Stomach (tissue), 9 donors: ENCODE data around the gene ANKS1B. TPM values are rescaled to one million over a fixed set of nuclear protein-coding genes. Genes with fewer than 3 reads are reported as not detected.

Experiments
- DNase-seq, 2 donors: peaks; one replicate each; pipeline versions ENCODE4 v3.0.0 to v3.0.0-alpha.2; 2013 to 2019
- H3K27ac ChIP-seq, 5 donors: fragments of 200-600 bp in 4 of 5; sonication (generic) in 4 of 5; one replicate each; pipeline ENCODE4 v1.5.1; 2013 to 2019; ENCODE audit warnings: mild to moderate bottlenecking in 1 of 5, moderate library complexity in 1 of 5
- H3K27me3 ChIP-seq, 3 donors: fragments of 200-600 bp; sonication (generic); one replicate each; pipeline ENCODE4 v1.5.1; 2017 to 2019; ENCODE audit warnings: mixed run types in 1 of 3
- H3K36me3 ChIP-seq, 4 donors: fragments of 200-600 bp; sonication (generic); 1 replicate in 3 of 4; 2 replicates in 1 of 4; pipeline ENCODE4 v1.5.1; 2016 to 2019
- H3K4me1 ChIP-seq, 4 donors: fragments of 200-600 bp; sonication (generic); one replicate each; pipeline ENCODE4 v1.5.1; 2016 to 2019
- H3K4me3 ChIP-seq, 4 donors: fragments of 200-600 bp; sonication (generic) in 3 of 4; one replicate each; pipeline ENCODE4 v1.5.1; 2016 to 2019; ENCODE audit warnings: mild to moderate bottlenecking in 1 of 4
- H3K9me3 ChIP-seq, 4 donors: fragments of 200-600 bp; sonication (generic); one replicate each; pipeline ENCODE4 v1.5.1; 2016 to 2019
- EP300 ChIP-seq: sonication (generic); formaldehyde crosslinking; IDR thresholded peaks from one replicate; pipeline ENCODE4 v1.6.1; 2017; ENCODE audit warnings: antibody characterized with exemption
- POLR2A ChIP-seq, 4 donors: fragments of 450-650 bp; IDR thresholded peaks; one replicate each; pipeline ENCODE4 v1.6.1; 2016; ENCODE audit warnings: antibody characterized with exemption in 4 of 4, control low read depth in 2 of 4, mild to moderate bottlenecking in 1 of 4, moderate library complexity in 1 of 4
- POLR2AphosphoS5 ChIP-seq, 3 donors: sonication (generic); formaldehyde crosslinking; IDR thresholded peaks; one replicate each; pipeline ENCODE4 v1.6.1; 2016; ENCODE audit warnings: antibody characterized with exemption in 3 of 3
- WGBS, 5 donors: extraction: QIAGEN DNeasy Blood & Tissue Kit in 3 of 5; methylation state at CpG; one replicate each; pipeline versions ENCODE4 v1.1.5 to v1.1.7; 2013 to 2018; 5-methylcytosine and 5-hydroxymethylcytosine counted together
- intact Hi-C: fragments of 100-400 bp; cut with DNase I; formaldehyde crosslinking; loops from one replicate; pipeline ENCODE4 v1.15.1; 2023; ENCODE audit warnings: low total_unique reads
- polyA plus RNA-seq, 3 donors: library from polyadenylated mRNA; stranded (reverse); fragments of 200-250 nt; gene quantifications; one replicate each; pipeline ENCODE4 v1.2.3, GENCODE V29; 2013
- total RNA-seq, 5 donors: library from RNA; depleted of rRNA; stranded (reverse); fragments of >200 nt; gene quantifications; one replicate each; pipeline versions ENCODE4 v1.1.0 to v1.2.3, GENCODE V29; 2014 to 2016
- TF ChIP-seq, protein P1 (sequence below), 7 experiments: fragments of 450-650 bp in 4 of 7; fragments of 200-600 bp in 3 of 7; sonication (generic) in 3 of 7; IDR thresholded peaks; one replicate each; pipeline ENCODE4 v1.5.1; 2016 to 2019; ENCODE audit warnings: antibody characterized with exemption in 7 of 7, control low read depth in 2 of 7, mild to moderate bottlenecking in 1 of 7
- donor health status: healthy with polysubstance abuse.
- donor health status: Bipolar disorder and iron deficiency.
- donor health status: healthy.

ANKS1B gene
- total and polyA plus RNA-seq, 8 donors, result 0.73 to 26.8 (median 2.2) TPM; not detected in 2

DNA sequence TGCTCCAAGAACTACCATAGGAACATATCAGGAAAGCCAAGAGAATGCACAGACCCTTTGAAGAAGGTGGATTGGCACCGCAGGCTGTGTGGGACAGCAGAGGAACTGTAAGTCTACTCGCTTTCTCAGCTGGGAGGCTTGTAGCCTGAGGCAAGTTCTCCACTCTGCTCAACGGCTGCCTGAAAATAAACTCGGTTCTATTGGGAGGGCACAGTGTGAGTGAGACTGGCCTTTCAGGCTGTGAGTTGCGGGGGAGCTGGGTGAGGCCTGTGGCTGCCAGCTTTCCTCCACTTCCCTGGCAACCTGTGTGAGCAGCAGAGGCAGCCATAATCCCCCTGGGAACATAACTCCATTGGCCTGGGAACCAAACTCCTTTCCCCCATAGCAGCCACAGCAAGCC is 132.1 kb downstream of the ANKS1B start:
- 81 to 88% (median 84%) methylated on average over 5 of the region's 5 CpGs for WGBS, 5 donors
- Histone ChIP-seq H3K36me3 (no peaks in the 10 kb centered on the region), H3K27me3 (no peaks in the 10 kb centered on the region), H3K9me3 (no peaks in the 10 kb centered on the region), H3K4me3 (no peak overlapping the region), H3K27ac (no peak overlapping the region), H3K4me1 (no peaks in the 10 kb centered on the region)
- no peak for TF ChIP-seq EP300
- TF ChIP-seq, protein P1, sequence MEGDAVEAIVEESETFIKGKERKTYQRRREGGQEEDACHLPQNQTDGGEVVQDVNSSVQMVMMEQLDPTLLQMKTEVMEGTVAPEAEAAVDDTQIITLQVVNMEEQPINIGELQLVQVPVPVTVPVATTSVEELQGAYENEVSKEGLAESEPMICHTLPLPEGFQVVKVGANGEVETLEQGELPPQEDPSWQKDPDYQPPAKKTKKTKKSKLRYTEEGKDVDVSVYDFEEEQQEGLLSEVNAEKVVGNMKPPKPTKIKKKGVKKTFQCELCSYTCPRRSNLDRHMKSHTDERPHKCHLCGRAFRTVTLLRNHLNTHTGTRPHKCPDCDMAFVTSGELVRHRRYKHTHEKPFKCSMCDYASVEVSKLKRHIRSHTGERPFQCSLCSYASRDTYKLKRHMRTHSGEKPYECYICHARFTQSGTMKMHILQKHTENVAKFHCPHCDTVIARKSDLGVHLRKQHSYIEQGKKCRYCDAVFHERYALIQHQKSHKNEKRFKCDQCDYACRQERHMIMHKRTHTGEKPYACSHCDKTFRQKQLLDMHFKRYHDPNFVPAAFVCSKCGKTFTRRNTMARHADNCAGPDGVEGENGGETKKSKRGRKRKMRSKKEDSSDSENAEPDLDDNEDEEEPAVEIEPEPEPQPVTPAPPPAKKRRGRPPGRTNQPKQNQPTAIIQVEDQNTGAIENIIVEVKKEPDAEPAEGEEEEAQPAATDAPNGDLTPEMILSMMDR (IDR thresholded peaks at IDR 0.05), result no peak
- no peak for TF ChIP-seq POLR2AphosphoS5 (IDR thresholded peaks at IDR 0.05)
- no peak for TF ChIP-seq POLR2A (IDR thresholded peaks at IDR 0.05)
- no peak for DNase-seq
- intact Hi-C loops, result no loop called here

- Histone ChIP-seq H3K4me1 (no peaks in the 10 kb centered on the region), H3K4me3 (no peak overlapping the region), H3K27me3 (no peaks in the 10 kb centered on the region), H3K36me3 (no peaks in the 10 kb centered on the region), H3K27ac (no peak overlapping the region), H3K9me3 (no peaks in the 10 kb centered on the region)
- no peak for TF ChIP-seq POLR2AphosphoS5 (IDR thresholded peaks at IDR 0.05)
- no peak for TF ChIP-seq POLR2A (IDR thresholded peaks at IDR 0.05)
- TF ChIP-seq, protein P1 (IDR thresholded peaks at IDR 0.05), result no peak
- no peak for TF ChIP-seq EP300
- no peak for DNase-seq
- intact Hi-C loops, result no loop called here
Measured at GRCh38 chr12:99847936-99848335, 136.8 kb downstream of the ANKS1B start.

- no peaks in the 10 kb centered on the region for H3K27me3 ChIP-seq
- no peak for DNase-seq
- no peaks in the 10 kb centered on the region for H3K9me3 ChIP-seq
- TF ChIP-seq POLR2AphosphoS5 (IDR thresholded peaks at IDR 0.05), result no peak
- TF ChIP-seq, protein P1 (IDR thresholded peaks at IDR 0.05), result no peak
- TF ChIP-seq EP300, result no peak
- no peak for TF ChIP-seq POLR2A (IDR thresholded peaks at IDR 0.05)
- H3K4me1 ChIP-seq, result no peaks in the 10 kb centered on the region
- H3K36me3 ChIP-seq, result no peaks in the 10 kb centered on the region
- intact Hi-C loops, result no loop called here
- 88 to 94% (median 93%) methylated on average over 2 of the region's 2 CpGs for WGBS, 5 donors
- no peak overlapping the region for H3K4me3 ChIP-seq
- no peak overlapping the region for H3K27ac ChIP-seq
Measured at GRCh38 chr12:99834710-99835109, 150.0 kb downstream of the ANKS1B start.

DNA sequence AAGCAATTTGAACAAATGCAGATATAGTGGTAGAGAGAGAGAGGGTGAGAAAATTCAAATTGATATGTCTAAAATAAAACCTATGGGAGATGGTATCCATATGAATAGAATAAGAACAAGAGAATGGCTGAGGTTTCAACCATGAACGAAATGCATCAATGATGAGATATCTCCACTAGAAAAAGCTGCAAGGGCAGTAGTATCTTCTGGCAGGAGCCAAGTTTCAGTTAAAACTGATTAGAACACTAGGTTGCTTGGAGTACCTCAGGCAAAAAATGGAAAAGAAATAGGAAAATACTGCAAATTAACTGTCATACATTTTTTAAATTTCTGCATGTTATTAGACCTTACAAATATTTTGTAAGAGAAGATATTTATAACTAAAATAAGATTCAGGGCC is 151.3 kb downstream of the ANKS1B start:
- Histone ChIP-seq H3K27me3 (no peaks in the 10 kb centered on the region), H3K27ac (no peak overlapping the region), H3K4me1 (no peaks in the 10 kb centered on the region), H3K4me3 (no peak overlapping the region), H3K9me3 (no peaks in the 10 kb centered on the region), H3K36me3 (no peaks in the 10 kb centered on the region)
- DNase-seq, result no peak
- TF ChIP-seq POLR2AphosphoS5 (IDR thresholded peaks at IDR 0.05) (no peak), EP300 (no peak), POLR2A (IDR thresholded peaks at IDR 0.05) (no peak)
- TF ChIP-seq, protein P1 (IDR thresholded peaks at IDR 0.05), result no peak
- intact Hi-C loops, result no loop called here
- WGBS, 5 donors, result 26 to 64% (median 39%) methylated on average over 1 of the region's 1 CpG
